DMS153 treated with DMSO at 0.1 percent for 48 hours (cell line): Measurements from ENCODE around the gene IL11RA.

Experiments used
- DNase-seq: peaks from one replicate; lab custom pipeline; 2025; ENCODE audit not compliant: unreplicated experiment; lab: John Stamatoyannopoulos, UW

IL11RA gene

DNA sequence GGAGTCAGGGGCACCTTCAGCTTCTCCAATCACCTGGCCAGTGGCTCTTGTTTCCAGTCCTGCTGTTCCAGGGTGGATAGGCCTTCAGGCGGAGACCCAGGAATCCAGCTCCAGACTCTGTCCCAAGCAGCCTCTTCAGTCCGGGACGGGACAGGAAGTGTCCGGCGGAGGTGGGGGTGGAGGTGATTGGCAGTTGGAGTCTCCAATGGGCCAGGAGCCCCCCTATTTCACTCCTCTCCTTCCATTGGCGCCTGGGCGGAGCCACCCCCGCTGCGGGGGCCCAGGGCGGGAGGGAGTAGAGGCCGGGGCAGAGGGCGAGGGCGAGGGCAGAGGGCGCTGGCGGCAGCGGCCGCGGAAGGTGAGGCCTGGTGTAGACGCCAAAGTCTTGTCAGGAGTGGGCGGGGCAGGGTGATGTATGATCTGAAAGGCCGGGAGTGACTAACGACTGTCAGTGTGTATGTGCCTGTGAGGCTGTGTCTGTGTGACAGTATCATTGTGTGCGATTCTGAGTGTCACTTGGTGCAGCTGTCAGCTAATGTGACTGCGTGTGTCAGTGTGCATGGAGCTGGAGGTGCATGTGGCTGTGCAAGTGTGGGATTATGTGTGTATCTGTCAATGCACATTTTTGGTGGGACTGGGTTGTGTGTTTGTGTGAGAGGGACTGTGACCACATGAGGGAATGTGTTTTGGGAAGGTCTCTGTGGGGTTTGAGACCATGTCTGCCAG, at the start of gene IL11RA:
Gene IL11RA (plus strand): TSS at position 310 of the 726 bp plus-strand sequence. CDS start 3,033 bp downstream, outside the sequence.
- peak; percentile 63 for DNase-seq

- peak; percentile 71 for DNase-seq
These were observed 48.3 kb upstream of the IL11RA start for GRCh38 chr9:34603610-34604231.

DNA sequence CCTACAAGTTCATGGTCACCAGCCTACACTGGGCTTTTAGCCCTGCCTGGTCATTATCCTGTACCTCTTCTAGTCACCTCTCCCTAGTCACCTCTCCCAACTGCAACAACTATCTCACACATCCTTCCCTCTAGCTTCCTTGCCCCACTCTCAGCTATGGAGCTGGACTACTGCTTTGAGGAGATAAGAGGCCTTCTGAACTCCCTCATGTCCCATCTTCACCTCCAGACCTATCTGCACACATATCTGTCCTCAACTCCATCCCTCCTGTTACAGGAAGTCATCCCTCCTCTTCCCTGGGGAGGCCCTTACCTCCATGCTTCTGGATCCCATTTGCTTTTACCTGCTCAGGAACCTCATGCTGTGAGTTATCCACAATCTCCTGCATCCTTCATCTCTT, 45.8 kb upstream of the IL11RA start:
- DNase-seq: no peak

DNA sequence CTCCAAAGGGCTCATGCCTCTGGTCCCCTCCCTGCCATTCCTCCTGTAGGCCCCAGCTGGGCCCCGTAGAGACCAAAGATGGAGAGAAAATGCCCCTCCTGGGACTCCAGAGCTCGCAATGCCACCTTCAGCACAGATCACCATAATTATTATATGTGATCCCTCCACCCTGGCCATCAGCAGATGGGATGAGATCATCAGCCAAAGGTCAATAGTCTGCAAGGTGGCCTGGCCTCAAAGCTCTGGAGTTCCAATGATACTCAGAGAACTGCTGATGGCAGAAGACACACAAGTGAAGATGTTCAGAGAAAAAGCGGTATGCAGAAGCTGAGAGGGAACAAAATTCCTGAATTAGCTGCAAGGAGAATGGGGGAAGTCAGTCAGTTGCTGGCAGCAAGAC, 45.1 kb upstream of the IL11RA start:
- no peak for DNase-seq

DNA sequence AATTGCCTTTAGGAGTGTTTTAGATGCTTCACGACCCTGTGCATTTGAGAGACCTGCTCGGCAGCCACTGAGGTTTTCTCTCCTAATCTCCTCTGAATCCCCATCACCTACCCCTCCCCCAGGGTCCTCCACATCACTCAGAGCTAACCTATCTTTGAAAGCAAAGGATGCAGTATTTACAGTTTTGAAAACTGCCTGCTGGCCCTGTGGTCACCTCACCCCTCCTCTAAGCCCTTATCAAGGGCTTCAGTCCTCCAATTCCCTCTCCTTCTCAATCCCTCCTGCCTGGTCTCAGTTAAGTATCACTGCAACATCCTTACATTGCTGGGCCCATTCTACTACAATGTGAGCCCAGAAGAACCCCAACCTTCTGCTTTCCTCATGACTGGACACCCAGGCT, 44.7 kb upstream of the IL11RA start:
- no peak for DNase-seq

DNA sequence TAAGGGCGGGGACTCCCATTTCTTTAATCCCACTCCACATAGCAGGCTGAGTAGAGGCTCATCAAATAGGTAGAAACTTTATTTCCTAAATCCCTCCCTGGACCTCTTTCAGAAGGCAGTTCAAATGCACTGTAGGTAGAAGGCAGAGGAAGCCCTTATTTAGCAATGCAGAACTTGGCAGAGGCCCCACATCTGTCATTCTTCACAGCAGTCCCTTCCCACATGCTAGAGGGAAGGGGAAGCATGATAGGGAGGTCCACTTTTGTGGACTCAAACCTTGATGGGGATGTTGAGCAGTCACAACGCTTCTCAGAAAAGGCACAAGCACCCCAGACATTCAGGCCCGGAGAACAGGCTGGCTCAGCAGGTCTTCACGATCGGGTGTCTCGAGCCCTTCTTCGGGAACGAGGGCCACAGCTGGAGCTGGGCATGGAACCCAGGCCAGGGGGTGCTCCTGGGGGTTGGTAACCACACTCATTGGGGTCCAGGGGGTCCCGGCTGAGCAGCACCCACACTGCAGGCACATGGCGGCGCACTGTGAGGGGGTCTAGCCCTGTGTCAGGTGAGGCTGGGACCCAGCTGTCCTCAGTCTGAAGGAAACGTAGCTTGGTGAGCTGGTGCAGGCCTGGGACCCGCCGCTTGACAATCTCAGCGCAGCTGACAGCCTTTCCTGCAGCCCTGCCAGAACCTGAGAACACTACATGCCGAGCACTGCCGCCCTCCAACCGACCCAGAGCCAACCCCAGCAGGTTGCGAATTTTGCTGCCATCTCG, 41.4 kb upstream of the IL11RA start:
- no peak for DNase-seq

- no peak for DNase-seq
These were observed 40.7 kb upstream of the IL11RA start for GRCh38 chr9:34611251-34611810.

- DNase-seq: peak; percentile 49
These were observed 39.9 kb upstream of the IL11RA start, which contains the start of gene RPP25L for GRCh38 chr9:34611811-34612787. Gene RPP25L (minus strand): TSS chr9:34612097. CDS start chr9:34611296, 801 bp downstream.

GRCh38 chr9:34612788-34613390, 39.1 kb upstream of the IL11RA start:
- DNase-seq: peak; percentile 26

GRCh38 chr9:34615132-34615531, 36.9 kb upstream of the IL11RA start:
- no peak for DNase-seq

- DNase-seq: peak; percentile 74
These were observed 31.7 kb upstream of the IL11RA start, which contains the start of gene DCTN3 for GRCh38 chr9:34620061-34620994. Gene DCTN3 (minus strand): TSS chr9:34620495. CDS start chr9:34620464, 31 bp downstream.

GRCh38 chr9:34623374-34624235, 28.4 kb upstream of the IL11RA start:
- DNase-seq: no peak

- no peak for DNase-seq
These were observed 27.4 kb upstream of the IL11RA start for GRCh38 chr9:34624475-34625185.

DNA sequence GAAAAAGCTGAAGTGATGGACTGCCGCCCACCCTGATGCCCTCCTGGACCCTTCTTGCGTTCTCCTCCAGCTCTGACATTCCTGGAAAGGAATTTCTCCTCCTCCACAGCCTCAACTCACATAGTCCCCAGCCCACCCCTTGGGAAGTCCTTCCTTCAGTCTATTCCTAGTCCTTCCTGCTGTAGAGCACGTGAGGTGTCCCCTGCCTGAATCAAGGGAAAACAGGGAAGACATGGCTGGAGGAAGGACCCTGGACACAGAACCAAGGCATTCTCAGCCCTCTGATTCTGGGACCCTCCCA, 26.8 kb upstream of the IL11RA start:
- no peak for DNase-seq

GRCh38 chr9:34627716-34628655, 24.0 kb upstream of the IL11RA start:
- DNase-seq: no peak
